Testis (tissue), 2 donors: Measurements from ENCODE around the gene NEU2.

Experiments used
- POLR2A ChIP-seq: fragments of 450-650 bp; IDR thresholded peaks from one replicate; pipeline ENCODE4 v1.6.1; 2017; ENCODE audit warnings: antibody characterized with exemption, mild to moderate bottlenecking, moderate library complexity
- TF ChIP-seq, protein P1 (sequence below), 3 experiments: fragments of 450-650 bp in 2 of 3; fragments of 200-600 bp in 1 of 3; sonication (generic) in 1 of 3; IDR thresholded peaks; one replicate each; pipeline ENCODE4 v1.5.1; 2016 to 2019; ENCODE audit warnings: antibody characterized with exemption in 3 of 3, mild to moderate bottlenecking in 2 of 3, moderate library complexity in 1 of 3

DNA sequence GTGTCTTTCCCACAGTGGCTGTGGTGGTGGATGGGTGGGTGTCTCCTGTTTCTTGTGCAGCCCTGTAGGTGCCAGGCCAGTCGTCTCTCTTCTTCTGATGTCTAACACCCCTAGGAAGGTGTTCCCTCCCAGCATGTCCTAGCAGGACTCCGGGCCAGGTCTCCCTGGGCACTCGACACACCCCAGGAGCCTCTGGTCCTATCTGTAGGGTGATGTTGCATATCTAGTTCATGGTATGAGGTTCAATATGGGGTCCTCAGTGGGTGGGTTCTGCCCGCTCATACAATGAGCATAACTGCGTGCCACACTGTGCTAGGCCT, 33.8 kb upstream of the NEU2 start:
- no peak for TF ChIP-seq POLR2A
- TF ChIP-seq, protein P1, sequence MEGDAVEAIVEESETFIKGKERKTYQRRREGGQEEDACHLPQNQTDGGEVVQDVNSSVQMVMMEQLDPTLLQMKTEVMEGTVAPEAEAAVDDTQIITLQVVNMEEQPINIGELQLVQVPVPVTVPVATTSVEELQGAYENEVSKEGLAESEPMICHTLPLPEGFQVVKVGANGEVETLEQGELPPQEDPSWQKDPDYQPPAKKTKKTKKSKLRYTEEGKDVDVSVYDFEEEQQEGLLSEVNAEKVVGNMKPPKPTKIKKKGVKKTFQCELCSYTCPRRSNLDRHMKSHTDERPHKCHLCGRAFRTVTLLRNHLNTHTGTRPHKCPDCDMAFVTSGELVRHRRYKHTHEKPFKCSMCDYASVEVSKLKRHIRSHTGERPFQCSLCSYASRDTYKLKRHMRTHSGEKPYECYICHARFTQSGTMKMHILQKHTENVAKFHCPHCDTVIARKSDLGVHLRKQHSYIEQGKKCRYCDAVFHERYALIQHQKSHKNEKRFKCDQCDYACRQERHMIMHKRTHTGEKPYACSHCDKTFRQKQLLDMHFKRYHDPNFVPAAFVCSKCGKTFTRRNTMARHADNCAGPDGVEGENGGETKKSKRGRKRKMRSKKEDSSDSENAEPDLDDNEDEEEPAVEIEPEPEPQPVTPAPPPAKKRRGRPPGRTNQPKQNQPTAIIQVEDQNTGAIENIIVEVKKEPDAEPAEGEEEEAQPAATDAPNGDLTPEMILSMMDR (IDR thresholded peaks at IDR 0.05) = no peak
